Measurements from ENCODE around the gene DFFA. TPM values are rescaled to one million over a fixed set of nuclear protein-coding genes. Genes with fewer than 3 reads are reported as not detected.

The DFFA gene
- total and polyA plus RNA-seq, 2 experiments from 2014 or later, result 35.0 to 50.3 TPM

DNA sequence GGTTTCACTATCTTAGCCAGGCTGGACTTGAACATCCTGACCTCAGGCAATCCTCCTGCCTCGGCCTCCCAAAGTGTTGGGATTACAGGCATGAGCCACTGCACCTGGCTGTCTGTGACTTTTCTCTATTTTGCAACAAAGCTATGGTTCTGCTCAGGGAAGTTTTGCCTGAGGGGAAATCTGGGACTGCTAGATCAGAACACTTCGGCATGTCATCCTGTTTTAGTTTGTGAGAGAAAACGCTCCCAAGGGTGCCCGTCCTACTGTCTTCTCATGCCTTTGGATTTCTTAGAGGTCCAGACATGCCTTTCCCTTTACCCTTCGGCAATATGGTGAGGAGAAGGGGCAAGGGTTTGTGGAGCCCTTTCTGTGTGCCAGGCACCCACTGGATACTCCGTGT, 28.1 kb downstream of the DFFA start:
- Histone ChIP-seq H3K9me2 (ENCODE audit: insufficient read depth) (no peaks in the 10 kb centered on the region), H3K4me3 (no peak overlapping the region), H3F3A (ENCODE audit: insufficient read depth) (no peaks in the 10 kb centered on the region), H3K4me1 (ENCODE audit: insufficient read depth) (no peaks in the 10 kb centered on the region), H4K20me1 (ENCODE audit: insufficient read depth) (no peaks in the 10 kb centered on the region), H3K79me2 (ENCODE audit: insufficient read depth) (no peaks in the 10 kb centered on the region), H2AFZ (no peak overlapping the region), H3K27me3 (replicated peaks; ENCODE audit: insufficient read depth) (no peaks in the 10 kb centered on the region), H3K9ac (no peak overlapping the region), H3K36me3 (ENCODE audit: low read depth) (no peaks in the 10 kb centered on the region), H3K4me2 (ENCODE audit: unreplicated experiment) (no peak overlapping the region), H3K27ac (no peak overlapping the region), H3K9me3 (ENCODE audit: low read depth) (no peaks in the 10 kb centered on the region)
- 88 to 92% methylated on average over 6 of the region's 6 CpGs for WGBS, 2 experiments (ENCODE audit: low coverage in 1 of 2, low lambda C conversion rate in 2 of 2, missing lambda C conversion rate in 2 of 2)
- DNase-seq, result no peak
- TF ChIP-seq EZH2 (IDR thresholded peaks at IDR 0.05; ENCODE audit: insufficient read depth, poor library complexity, severe bottlenecking), result no peak
- no peak for TF ChIP-seq EZH2phosphoT487 (IDR thresholded peaks at IDR 0.05; ENCODE audit: insufficient read depth, low read depth)
- in situ Hi-C loops (cut with MboI), result no loop called here

DNA sequence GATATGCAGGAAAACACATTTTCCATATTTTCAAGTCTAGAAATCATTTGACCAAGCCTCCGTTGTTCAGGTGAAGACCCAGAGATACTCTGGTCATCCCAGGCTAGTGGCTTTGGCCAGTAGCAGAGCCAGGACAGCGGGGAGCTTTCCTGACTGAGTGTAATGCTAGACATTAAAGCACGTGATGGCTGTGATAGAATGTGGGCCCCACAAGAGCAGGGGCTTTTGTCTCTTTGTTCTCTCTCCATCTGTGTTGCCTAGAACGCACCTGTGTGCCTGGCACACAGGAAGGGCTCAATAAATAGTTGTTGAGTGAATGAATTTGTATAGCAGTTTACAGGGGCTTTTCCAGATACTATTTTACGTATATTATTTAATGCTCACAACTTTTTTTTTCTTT, 31.5 kb downstream of the DFFA start:
- WGBS, 2 experiments (ENCODE audit: low coverage in 1 of 2, low lambda C conversion rate in 2 of 2, missing lambda C conversion rate in 2 of 2), result 95 to 99% methylated on average over 5 of the region's 5 CpGs
- no peak for DNase-seq
- TF ChIP-seq EZH2phosphoT487 (IDR thresholded peaks at IDR 0.05; ENCODE audit: insufficient read depth, low read depth) (no peak), EZH2 (IDR thresholded peaks at IDR 0.05; ENCODE audit: insufficient read depth, poor library complexity, severe bottlenecking) (no peak)
- Histone ChIP-seq H3K4me1 (ENCODE audit: insufficient read depth) (no peaks in the 10 kb centered on the region), H3K27ac (no peak overlapping the region), H3K9me2 (ENCODE audit: insufficient read depth) (no peaks in the 10 kb centered on the region), H3F3A (ENCODE audit: insufficient read depth) (no peaks in the 10 kb centered on the region), H3K79me2 (ENCODE audit: insufficient read depth) (no peaks in the 10 kb centered on the region), H3K9ac (no peak overlapping the region), H2AFZ (no peak overlapping the region), H3K4me3 (no peak overlapping the region), H3K9me3 (ENCODE audit: low read depth) (no peaks in the 10 kb centered on the region), H3K36me3 (ENCODE audit: low read depth) (no peaks in the 10 kb centered on the region), H3K4me2 (ENCODE audit: unreplicated experiment) (no peak overlapping the region), H3K27me3 (replicated peaks; ENCODE audit: insufficient read depth) (no peaks in the 10 kb centered on the region), H4K20me1 (ENCODE audit: insufficient read depth) (no peaks in the 10 kb centered on the region)
- in situ Hi-C loops (cut with MboI), result no loop called here

DNA sequence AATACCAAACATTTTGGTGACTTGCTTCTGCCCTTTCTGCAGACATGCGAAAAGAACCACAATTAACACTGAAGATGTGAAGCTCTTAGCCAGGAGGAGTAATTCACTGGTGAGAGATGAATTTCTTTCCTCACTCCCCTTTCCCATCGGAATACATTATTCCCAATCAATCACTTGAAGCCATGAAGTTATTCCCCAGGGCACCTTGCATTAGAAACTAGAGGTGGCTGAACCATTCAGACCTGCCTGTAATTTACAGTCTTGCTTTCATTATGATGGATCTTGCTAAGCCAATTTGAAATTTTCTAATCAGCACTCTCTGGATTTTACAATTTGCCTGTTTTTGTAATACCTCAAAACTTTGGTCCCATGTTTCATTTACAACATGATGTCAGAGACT, 32.0 kb downstream of the DFFA start:
- WGBS, 2 experiments (ENCODE audit: low coverage in 1 of 2, low lambda C conversion rate in 2 of 2, missing lambda C conversion rate in 2 of 2), result 98 to 100% methylated on average over 2 of the region's 2 CpGs
- H3K79me2 ChIP-seq (ENCODE audit: insufficient read depth), result no peaks in the 10 kb centered on the region
- no peaks in the 10 kb centered on the region for H3K9me2 ChIP-seq (ENCODE audit: insufficient read depth)
- no peak for DNase-seq
- no peaks in the 10 kb centered on the region for H4K20me1 ChIP-seq (ENCODE audit: insufficient read depth)
- H3K4me3 ChIP-seq, result no peak overlapping the region
- no peak overlapping the region for H3K9ac ChIP-seq
- no peaks in the 10 kb centered on the region for H3F3A ChIP-seq (ENCODE audit: insufficient read depth)
- H3K4me2 ChIP-seq (ENCODE audit: unreplicated experiment), result no peak overlapping the region
- no peaks in the 10 kb centered on the region for H3K9me3 ChIP-seq (ENCODE audit: low read depth)
- H3K27me3 ChIP-seq (replicated peaks; ENCODE audit: insufficient read depth), result no peaks in the 10 kb centered on the region
- no peaks in the 10 kb centered on the region for H3K36me3 ChIP-seq (ENCODE audit: low read depth)
- TF ChIP-seq EZH2 (IDR thresholded peaks at IDR 0.05; ENCODE audit: insufficient read depth, poor library complexity, severe bottlenecking) (no peak), EZH2phosphoT487 (IDR thresholded peaks at IDR 0.05; ENCODE audit: insufficient read depth, low read depth) (no peak)
- no peaks in the 10 kb centered on the region for H3K4me1 ChIP-seq (ENCODE audit: insufficient read depth)
- in situ Hi-C loops (cut with MboI), result no loop called here
- no peak overlapping the region for H3K27ac ChIP-seq
- H2AFZ ChIP-seq, result no peak overlapping the region

DNA sequence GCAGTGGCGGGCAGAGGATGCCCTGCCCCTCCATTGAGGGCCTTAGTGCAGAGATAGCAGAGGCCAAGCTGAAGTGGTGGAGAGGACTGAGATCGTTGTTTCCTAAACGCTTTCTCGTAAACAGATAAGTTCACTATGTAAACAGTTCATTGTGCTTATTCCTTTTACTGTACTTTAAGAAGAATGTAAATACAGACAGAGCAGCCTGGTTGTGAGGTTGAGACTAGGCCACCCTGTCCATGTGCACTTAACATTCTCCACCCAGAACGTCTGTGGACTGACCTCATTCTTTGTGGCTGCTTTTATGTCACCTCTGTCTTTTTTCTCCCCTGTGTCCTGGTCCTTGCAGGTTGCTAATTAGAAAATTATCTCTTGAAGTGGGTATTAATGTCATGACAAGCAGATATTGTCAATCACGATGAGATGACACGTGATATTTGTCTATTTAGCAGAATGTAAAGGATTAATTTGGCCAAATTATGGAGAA, 33.6 kb downstream of the DFFA start:
- Histone ChIP-seq H3K27me3 (replicated peaks; ENCODE audit: insufficient read depth) (no peaks in the 10 kb centered on the region), H3K4me2 (ENCODE audit: unreplicated experiment) (no peak overlapping the region), H3K4me3 (no peak overlapping the region), H3K79me2 (ENCODE audit: insufficient read depth) (no peaks in the 10 kb centered on the region), H4K20me1 (ENCODE audit: insufficient read depth) (no peaks in the 10 kb centered on the region), H3K9me3 (ENCODE audit: low read depth) (no peaks in the 10 kb centered on the region), H3K4me1 (ENCODE audit: insufficient read depth) (no peaks in the 10 kb centered on the region), H3K36me3 (ENCODE audit: low read depth) (no peaks in the 10 kb centered on the region), H3K9ac (no peak overlapping the region), H3K9me2 (ENCODE audit: insufficient read depth) (no peaks in the 10 kb centered on the region), H3K27ac (no peak overlapping the region), H2AFZ (no peak overlapping the region), H3F3A (ENCODE audit: insufficient read depth) (no peaks in the 10 kb centered on the region)
- TF ChIP-seq EZH2phosphoT487 (IDR thresholded peaks at IDR 0.05; ENCODE audit: insufficient read depth, low read depth), result no peak
- TF ChIP-seq EZH2 (IDR thresholded peaks at IDR 0.05; ENCODE audit: insufficient read depth, poor library complexity, severe bottlenecking), result no peak
- in situ Hi-C loops (cut with MboI), result no loop called here
- 84 to 88% methylated on average over 7 of the region's 7 CpGs for WGBS, 2 experiments (ENCODE audit: low coverage in 1 of 2, low lambda C conversion rate in 2 of 2, missing lambda C conversion rate in 2 of 2)
- DNase-seq, result no peak

DNA sequence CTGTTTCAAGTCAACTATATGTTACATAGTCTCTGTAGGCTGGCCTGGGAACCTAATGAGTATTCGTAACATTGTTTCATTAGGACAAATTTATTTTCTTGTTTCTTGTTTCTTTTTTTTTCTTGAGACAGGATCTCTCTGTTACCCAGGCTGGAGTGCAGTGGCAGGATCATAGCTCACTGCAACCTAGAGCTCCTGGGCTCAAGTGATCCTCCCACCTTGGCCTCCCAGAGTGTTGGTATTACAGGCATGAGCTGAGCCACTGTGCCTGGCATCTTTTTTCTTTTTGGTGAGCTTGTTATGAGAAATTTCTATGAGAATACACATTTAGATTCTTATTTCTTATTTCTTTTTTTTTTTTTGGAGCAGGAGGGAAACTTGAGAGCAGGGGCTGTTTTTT, 35.3 kb downstream of the DFFA start:
- no peaks in the 10 kb centered on the region for H3K36me3 ChIP-seq (ENCODE audit: low read depth)
- H3K4me1 ChIP-seq (ENCODE audit: insufficient read depth), result 0 out of 2 replicates have a peak, but pooled peaks cover 2% of the 10 kb centered on the region
- DNase-seq, result no peak
- no peak overlapping the region for H3K4me2 ChIP-seq (ENCODE audit: unreplicated experiment)
- no peaks in the 10 kb centered on the region for H3K9me3 ChIP-seq (ENCODE audit: low read depth)
- no peak overlapping the region for H3K4me3 ChIP-seq
- in situ Hi-C loops (cut with MboI), result no loop called here
- no peaks in the 10 kb centered on the region for H3F3A ChIP-seq (ENCODE audit: insufficient read depth)
- no peaks in the 10 kb centered on the region for H3K27me3 ChIP-seq (replicated peaks; ENCODE audit: insufficient read depth)
- H3K9me2 ChIP-seq (ENCODE audit: insufficient read depth), result no peaks in the 10 kb centered on the region
- no peak overlapping the region for H3K9ac ChIP-seq
- H3K27ac ChIP-seq, result no peak overlapping the region
- no peaks in the 10 kb centered on the region for H4K20me1 ChIP-seq (ENCODE audit: insufficient read depth)
- 100% methylated on average over 1 of the region's 1 CpG for WGBS, 2 experiments (ENCODE audit: low coverage in 1 of 2, low lambda C conversion rate in 2 of 2, missing lambda C conversion rate in 2 of 2)
- TF ChIP-seq EZH2 (IDR thresholded peaks at IDR 0.05; ENCODE audit: insufficient read depth, poor library complexity, severe bottlenecking), result no peak
- no peak for TF ChIP-seq EZH2phosphoT487 (IDR thresholded peaks at IDR 0.05; ENCODE audit: insufficient read depth, low read depth)
- peaks cover 6% of the 10 kb centered on the region for H3K79me2 ChIP-seq (ENCODE audit: insufficient read depth)
- no peak overlapping the region for H2AFZ ChIP-seq
